ENCODE data around the gene DPYD. TPM values are rescaled to one million over a fixed set of nuclear protein-coding genes. Genes with fewer than 3 reads are reported as not detected.

The DPYD gene
- total and polyA plus RNA-seq, 7 experiments from 2014 or later, result 52.6 to 87.2 (median 57.4) TPM

DNA sequence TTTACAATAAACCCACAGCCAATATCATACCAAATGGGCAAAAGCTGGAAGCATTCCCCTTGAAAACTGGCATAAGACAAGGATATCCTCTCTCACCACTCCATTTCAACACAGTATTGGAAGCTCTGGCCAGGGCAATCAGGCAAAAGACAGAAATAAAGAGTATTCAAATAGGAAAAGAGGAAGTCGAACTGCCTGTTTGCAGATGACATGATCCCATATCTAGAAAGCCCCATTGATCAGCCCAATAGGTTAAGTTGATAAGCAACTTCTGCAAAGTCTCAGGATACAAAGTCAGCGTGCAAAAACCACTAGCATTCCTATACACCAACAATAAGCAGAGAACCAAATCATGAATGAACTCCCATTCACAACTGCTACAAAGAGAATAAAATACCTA is 235.5 kb downstream of the DPYD start:
- H3K27me3 ChIP-seq (ENCODE audit: control insufficient read depth in 2 of 2, insufficient read depth in 2 of 2, low read length in 2 of 2), result no peaks in the 10 kb centered on the region
- H3K4me3 Mint-ChIP-seq, result no peak overlapping the region
- H3K27ac Mint-ChIP-seq, result no peak overlapping the region
- DNase-seq (no peak), ATAC-seq (no peak)
- H3K27ac ChIP-seq (ENCODE audit: low read depth, low read length), result no peak overlapping the region
- ChIA-PET CTCF (no interaction called here), POLR2A (no interaction called here)
- H3K36me3 Mint-ChIP-seq, result peaks cover 13 to 71% (median 51%) of the 10 kb centered on the region in 5 donors
- no peak overlapping the region for H3K4me3 ChIP-seq (ENCODE audit: low read length)
- H3K4me1 ChIP-seq (ENCODE audit: control insufficient read depth in 2 of 2, insufficient read depth in 2 of 2, low read length in 2 of 2), result no peaks in the 10 kb centered on the region
- H3K9me3 Mint-ChIP-seq, result peaks cover 0 to 2% (median 0%) of the 10 kb centered on the region in 11 donors
- peaks cover 0 to 9% (median under 1%) of the 10 kb centered on the region in 3 experiments for H3K36me3 ChIP-seq (ENCODE audit: control insufficient read depth in 2 of 3, insufficient read depth in 3 of 3, low read length in 3 of 3)
- peaks cover 0 to 9% (median 0%) of the 10 kb centered on the region in 7 donors for H3K4me1 Mint-ChIP-seq
- H3K27me3 Mint-ChIP-seq, result no peaks in the 10 kb centered on the region
- intact Hi-C loops (cut with micrococcal nuclease), result no loop called here
- H3K9me3 ChIP-seq (ENCODE audit: control insufficient read depth in 2 of 3, low read length in 3 of 3), result no peaks in the 10 kb centered on the region

DNA sequence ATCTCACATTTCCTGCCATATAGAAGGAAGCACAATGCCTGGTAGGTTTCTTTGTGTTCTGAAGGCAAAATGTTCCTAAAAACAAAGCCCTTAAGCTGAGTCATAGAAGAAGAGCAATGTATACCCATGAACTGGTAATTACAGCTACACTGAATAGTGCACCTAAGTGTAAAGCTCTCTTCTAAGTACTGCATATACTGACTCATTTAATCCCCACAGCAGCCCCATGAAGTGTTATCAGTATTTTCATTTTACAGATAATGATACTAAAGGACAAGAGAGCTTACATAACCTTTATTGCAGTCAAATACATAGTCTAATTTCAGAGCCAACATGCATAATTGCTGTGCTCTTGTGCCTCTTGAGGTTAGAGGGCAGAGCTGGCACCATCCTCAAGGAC is 239.9 kb downstream of the DPYD start:
- no peak overlapping the region for H3K27ac ChIP-seq (ENCODE audit: low read depth, low read length)
- H3K4me3 ChIP-seq (ENCODE audit: low read length), result no peak overlapping the region
- peaks cover 0 to 4% (median 0%) of the 10 kb centered on the region in 11 donors for H3K9me3 Mint-ChIP-seq
- peaks cover 0 to 20% (median 9%) of the 10 kb centered on the region in 3 experiments for H3K36me3 ChIP-seq (ENCODE audit: control insufficient read depth in 2 of 3, insufficient read depth in 3 of 3, low read length in 3 of 3)
- H3K27me3 ChIP-seq (ENCODE audit: control insufficient read depth in 2 of 2, insufficient read depth in 2 of 2, low read length in 2 of 2), result no peaks in the 10 kb centered on the region
- peaks cover 20 to 82% (median 69%) of the 10 kb centered on the region in 5 donors for H3K36me3 Mint-ChIP-seq
- H3K9me3 ChIP-seq (ENCODE audit: control insufficient read depth in 2 of 3, low read length in 3 of 3), result no peaks in the 10 kb centered on the region
- intact Hi-C loops (cut with micrococcal nuclease), result no loop called here
- H3K4me1 Mint-ChIP-seq, result peaks cover 0 to 8% (median 0%) of the 10 kb centered on the region in 7 donors
- no peaks in the 10 kb centered on the region for H3K4me1 ChIP-seq (ENCODE audit: control insufficient read depth in 2 of 2, insufficient read depth in 2 of 2, low read length in 2 of 2)
- ChIA-PET CTCF (no interaction called here), POLR2A (no interaction called here)
- DNase-seq (no peak), ATAC-seq (no peak)
- H3K4me3 Mint-ChIP-seq, result no peak overlapping the region
- H3K27me3 Mint-ChIP-seq, result no peaks in the 10 kb centered on the region
- H3K27ac Mint-ChIP-seq, result no peak overlapping the region

DNA sequence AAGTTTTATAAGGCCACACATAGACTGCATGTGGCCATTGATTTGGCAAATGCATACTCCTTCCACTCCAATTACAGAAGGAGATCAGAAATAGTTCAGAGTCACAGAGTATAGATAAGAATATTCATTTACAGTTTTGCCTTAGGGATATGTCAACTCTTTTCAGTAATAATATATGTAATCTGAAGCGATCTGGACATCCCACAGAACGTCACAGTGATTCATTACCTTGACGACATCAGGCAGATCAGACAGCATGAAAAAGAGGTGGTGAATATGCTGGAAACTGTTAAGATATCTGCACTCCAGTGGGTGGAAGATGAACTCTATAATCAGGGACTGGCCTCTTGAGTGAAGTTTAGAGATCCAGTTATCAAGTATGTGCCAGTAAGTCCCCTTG is 240.4 kb downstream of the DPYD start:
- POLR2A ChIA-PET, result no interaction called here
- peaks cover 0 to 20% (median 9%) of the 10 kb centered on the region in 3 experiments for H3K36me3 ChIP-seq (ENCODE audit: control insufficient read depth in 2 of 3, insufficient read depth in 3 of 3, low read length in 3 of 3)
- intact Hi-C loops (cut with micrococcal nuclease), result no loop called here

DNA sequence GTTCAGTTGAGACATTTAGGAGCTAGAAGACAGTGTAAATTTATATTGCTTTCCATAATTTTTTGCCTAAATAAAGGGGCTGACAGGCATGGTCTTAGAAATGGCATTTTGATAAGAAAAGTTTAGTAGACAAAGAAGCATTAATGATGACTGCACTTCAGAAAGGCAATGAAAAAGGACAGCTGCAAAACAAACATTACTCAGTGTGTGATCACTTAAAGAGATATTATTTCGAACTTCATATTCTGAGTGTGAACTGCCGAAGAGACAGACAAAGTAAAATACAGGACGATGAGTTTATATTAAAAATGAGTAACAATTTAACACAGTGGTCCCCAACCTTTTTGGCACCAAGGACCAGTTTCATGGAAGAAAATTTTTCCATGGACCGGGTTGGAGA is 243.1 kb downstream of the DPYD start:
- Mint-ChIP-seq H3K27ac (no peak overlapping the region), H3K9me3 (peaks cover 0 to 5% (median 0%) of the 10 kb centered on the region in 11 donors), H3K4me3 (no peak overlapping the region), H3K27me3 (no peaks in the 10 kb centered on the region), H3K4me1 (peaks cover 0 to 4% (median 0%) of the 10 kb centered on the region in 7 donors), H3K36me3 (peaks cover 13 to 81% (median 66%) of the 10 kb centered on the region in 5 donors)
- intact Hi-C loops (cut with micrococcal nuclease), result no loop called here
- H3K36me3 ChIP-seq (ENCODE audit: control insufficient read depth in 2 of 3, insufficient read depth in 3 of 3, low read length in 3 of 3), result peaks cover 0 to 20% (median 9%) of the 10 kb centered on the region in 3 experiments
- no peak overlapping the region for H3K4me3 ChIP-seq (ENCODE audit: low read length)
- DNase-seq (no peak), ATAC-seq (no peak)
- no peaks in the 10 kb centered on the region for H3K4me1 ChIP-seq (ENCODE audit: control insufficient read depth in 2 of 2, insufficient read depth in 2 of 2, low read length in 2 of 2)
- H3K27me3 ChIP-seq (ENCODE audit: control insufficient read depth in 2 of 2, insufficient read depth in 2 of 2, low read length in 2 of 2), result no peaks in the 10 kb centered on the region
- CTCF ChIA-PET, result no interaction called here
- H3K27ac ChIP-seq (ENCODE audit: low read depth, low read length), result no peak overlapping the region
- no peaks in the 10 kb centered on the region for H3K9me3 ChIP-seq (ENCODE audit: control insufficient read depth in 2 of 3, low read length in 3 of 3)
- POLR2A ChIA-PET, result no interaction called here

More for the DNA sequence above, 240.4 kb downstream of the DPYD start:
- Mint-ChIP-seq H3K36me3 (peaks cover 16 to 78% (median 66%) of the 10 kb centered on the region in 5 donors), H3K27me3 (no peaks in the 10 kb centered on the region), H3K4me1 (peaks cover 0 to 4% (median 0%) of the 10 kb centered on the region in 7 donors), H3K9me3 (peaks cover 0 to 5% (median 0%) of the 10 kb centered on the region in 11 donors), H3K4me3 (no peak overlapping the region), H3K27ac (no peak overlapping the region)
- DNase-seq (no peak), ATAC-seq (no peak)
- Histone ChIP-seq H3K9me3 (ENCODE audit: control insufficient read depth in 2 of 3, low read length in 3 of 3) (no peaks in the 10 kb centered on the region), H3K4me1 (ENCODE audit: control insufficient read depth in 2 of 2, insufficient read depth in 2 of 2, low read length in 2 of 2) (no peaks in the 10 kb centered on the region), H3K27ac (ENCODE audit: low read depth, low read length) (no peak overlapping the region), H3K27me3 (ENCODE audit: control insufficient read depth in 2 of 2, insufficient read depth in 2 of 2, low read length in 2 of 2) (no peaks in the 10 kb centered on the region), H3K4me3 (ENCODE audit: low read length) (no peak overlapping the region)
- CTCF ChIA-PET, result no interaction called here

DNA sequence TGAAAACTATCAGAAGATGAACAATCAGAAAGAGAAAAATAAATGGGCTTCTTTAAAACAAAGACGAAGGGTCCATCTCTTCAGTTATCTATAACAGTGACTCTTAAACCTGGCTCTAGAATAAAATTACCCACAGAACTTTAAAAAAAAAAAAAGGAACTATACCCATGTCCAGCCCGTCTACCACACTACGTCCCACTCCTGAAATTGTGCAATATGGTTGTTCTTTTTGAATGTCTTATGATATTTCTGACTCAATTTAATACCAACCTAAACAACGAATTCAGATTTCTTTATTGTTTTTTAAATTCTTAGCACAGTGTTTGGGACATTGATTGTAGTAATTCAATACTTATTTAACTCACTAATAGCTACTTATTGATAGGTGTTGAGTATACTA is 246.3 kb downstream of the DPYD start:
- ChIA-PET CTCF (no interaction called here), POLR2A (no interaction called here)
- Histone ChIP-seq H3K4me1 (ENCODE audit: control insufficient read depth in 2 of 2, insufficient read depth in 2 of 2, low read length in 2 of 2) (no peaks in the 10 kb centered on the region), H3K36me3 (ENCODE audit: control insufficient read depth in 2 of 3, insufficient read depth in 3 of 3, low read length in 3 of 3) (peaks cover 0 to 16% (median 0%) of the 10 kb centered on the region in 3 experiments), H3K4me3 (ENCODE audit: low read length) (no peak overlapping the region), H3K9me3 (ENCODE audit: control insufficient read depth in 2 of 3, low read length in 3 of 3) (no peaks in the 10 kb centered on the region), H3K27me3 (ENCODE audit: control insufficient read depth in 2 of 2, insufficient read depth in 2 of 2, low read length in 2 of 2) (no peaks in the 10 kb centered on the region), H3K27ac (ENCODE audit: low read depth, low read length) (no peak overlapping the region)
- peaks cover 16 to 80% (median 69%) of the 10 kb centered on the region in 5 donors for H3K36me3 Mint-ChIP-seq
- peaks cover 0 to 5% (median 2%) of the 10 kb centered on the region in 11 donors for H3K9me3 Mint-ChIP-seq
- H3K27ac Mint-ChIP-seq, result no peak overlapping the region
- intact Hi-C loops (cut with micrococcal nuclease), result no loop called here
- DNase-seq (no peak), ATAC-seq (no peak)
- H3K4me1 Mint-ChIP-seq, result peaks cover 0 to 4% (median 0%) of the 10 kb centered on the region in 7 donors
- H3K4me3 Mint-ChIP-seq, result no peak overlapping the region
- no peaks in the 10 kb centered on the region for H3K27me3 Mint-ChIP-seq

DNA sequence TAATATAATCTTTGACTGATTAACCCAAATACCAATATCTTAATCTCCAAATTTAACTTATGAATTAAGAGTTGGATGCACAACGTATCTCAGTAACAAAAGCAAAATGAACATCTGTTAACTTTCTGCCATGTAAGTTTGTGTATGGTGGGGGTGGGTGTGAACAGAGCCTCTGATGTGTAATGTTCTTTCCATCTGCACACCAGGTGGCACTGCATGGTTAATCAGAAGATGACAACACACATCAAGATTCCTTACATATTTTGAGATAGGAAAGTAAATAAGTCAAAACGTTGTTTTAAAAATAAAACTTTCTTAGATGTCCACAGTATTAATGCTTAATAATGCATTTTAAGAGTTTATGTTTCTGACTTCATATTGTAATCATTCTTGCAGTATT is 251.9 kb downstream of the DPYD start:
- Mint-ChIP-seq H3K9me3 (peaks cover 0 to 5% (median 0%) of the 10 kb centered on the region in 11 donors), H3K27ac (no peak overlapping the region), H3K4me1 (peaks cover 0 to 4% (median 0%) of the 10 kb centered on the region in 7 donors), H3K27me3 (no peaks in the 10 kb centered on the region), H3K36me3 (peaks cover 0 to 45% (median 27%) of the 10 kb centered on the region in 5 donors), H3K4me3 (no peak overlapping the region)
- Histone ChIP-seq H3K36me3 (ENCODE audit: control insufficient read depth in 2 of 3, insufficient read depth in 3 of 3, low read length in 3 of 3) (no peaks in the 10 kb centered on the region), H3K27ac (ENCODE audit: low read depth, low read length) (no peak overlapping the region), H3K9me3 (ENCODE audit: control insufficient read depth in 2 of 3, low read length in 3 of 3) (no peaks in the 10 kb centered on the region), H3K27me3 (ENCODE audit: control insufficient read depth in 2 of 2, insufficient read depth in 2 of 2, low read length in 2 of 2) (no peaks in the 10 kb centered on the region), H3K4me1 (ENCODE audit: control insufficient read depth in 2 of 2, insufficient read depth in 2 of 2, low read length in 2 of 2) (no peaks in the 10 kb centered on the region), H3K4me3 (ENCODE audit: low read length) (no peak overlapping the region)
- no peak for ATAC-seq
- intact Hi-C loops (cut with micrococcal nuclease), result loop anchor here (1.0 kb wide), 1 partner anchor 382 kb away; no protein-coding TSS in a partner anchor
- DNase-seq, result peak in 1 of 9 donors; percentile 7
- ChIA-PET POLR2A (no interaction called here), CTCF (no interaction called here)

DNA sequence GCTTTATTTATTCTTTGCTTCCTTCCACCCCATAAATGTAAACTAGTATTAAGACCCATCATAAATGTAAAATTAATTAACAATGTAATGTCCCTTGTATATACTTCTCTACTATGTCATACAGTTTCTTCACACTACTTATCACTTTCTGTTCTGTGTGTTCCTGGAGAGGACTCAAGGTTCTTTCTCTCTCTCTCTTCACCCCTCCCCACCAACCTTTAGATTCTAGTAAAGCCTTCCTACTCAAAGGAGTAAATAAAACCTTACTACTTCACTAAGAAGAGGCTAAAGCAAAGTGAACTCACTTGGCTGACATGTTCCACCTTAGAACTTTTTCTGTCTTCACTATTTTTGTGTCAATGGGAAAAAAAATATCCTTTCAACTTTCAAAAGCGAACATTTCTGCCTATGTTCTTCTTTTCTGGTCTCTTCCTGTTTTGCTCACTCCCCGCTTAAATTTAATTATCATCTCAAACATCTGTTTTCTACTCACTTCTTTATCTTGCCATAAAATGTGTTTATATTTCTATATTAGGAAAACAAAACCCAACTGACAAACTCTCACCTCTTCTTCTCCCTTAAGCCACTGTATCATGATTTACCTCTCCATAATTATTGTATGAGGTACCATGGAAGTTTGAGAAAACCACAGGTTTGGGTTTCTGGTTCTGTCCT is 260.3 kb downstream of the DPYD start:
- H3K4me1 ChIP-seq (ENCODE audit: control insufficient read depth in 2 of 2, insufficient read depth in 2 of 2, low read length in 2 of 2), result no peaks in the 10 kb centered on the region
- ATAC-seq, result no peak
- H3K36me3 Mint-ChIP-seq, result peaks cover 0 to 46% (median 42%) of the 10 kb centered on the region in 5 donors
- H3K9me3 ChIP-seq (ENCODE audit: control insufficient read depth in 2 of 3, low read length in 3 of 3), result no peaks in the 10 kb centered on the region
- H3K4me3 Mint-ChIP-seq, result no peak overlapping the region
- CTCF ChIA-PET, result no interaction called here
- POLR2A ChIA-PET, result no interaction called here
- H3K27me3 Mint-ChIP-seq, result no peaks in the 10 kb centered on the region
- intact Hi-C loops (cut with micrococcal nuclease), result no loop called here
- no peaks in the 10 kb centered on the region for H3K27me3 ChIP-seq (ENCODE audit: control insufficient read depth in 2 of 2, insufficient read depth in 2 of 2, low read length in 2 of 2)
- H3K27ac ChIP-seq (ENCODE audit: low read depth, low read length), result no peak overlapping the region
- H3K9me3 Mint-ChIP-seq, result peaks cover 0 to 2% (median 0%) of the 10 kb centered on the region in 11 donors
- H3K27ac Mint-ChIP-seq, result peak overlapping the region in 3 of 9 donors; percentile 23 to 68 (median 35)
- peaks cover 2 to 22% (median 16%) of the 10 kb centered on the region in 7 donors for H3K4me1 Mint-ChIP-seq
- no peak for DNase-seq
- H3K36me3 ChIP-seq (ENCODE audit: control insufficient read depth in 2 of 3, insufficient read depth in 3 of 3, low read length in 3 of 3), result no peaks in the 10 kb centered on the region
- no peak overlapping the region for H3K4me3 ChIP-seq (ENCODE audit: low read length)
